Amygdala (tissue), 56 donors: ENCODE measurements around the gene POLK.
A peak's percentile ranks its signal among the peaks of the same experiment; 100 is the strongest.
"Not testable (repeated sequence)": the region's sequence is repeated elsewhere in the genome, so short reads cannot be mapped to it uniquely, and the experiment has no call there.

Experiments used
- DNase-seq, 56 donors: peaks; one replicate each; lab custom pipeline; 2025; lab: John Stamatoyannopoulos, UW

POLK gene

GRCh38 chr5:75509956-75510355 is 1.7 kb upstream of the POLK start:
- DNase-seq, result no peak

- DNase-seq, result peak in 7 of 56 donors; percentile 28 to 49 (median 37)
These were observed 1.3 kb upstream of the POLK start for GRCh38 chr5:75510417-75510835.

GRCh38 chr5:75510836-75511434 is 756 bp upstream of the POLK start:
- DNase-seq, result peak in 41 of 56 donors; percentile 5 to 78 (median 55)

GRCh38 chr5:75512383-75513074 is 838 bp downstream of the POLK start:
- no peak for DNase-seq

GRCh38 chr5:75513841-75514240 is 2.1 kb downstream of the POLK start:
- no peak for DNase-seq

- DNase-seq, result no peak
These were observed 2.6 kb downstream of the POLK start for GRCh38 chr5:75514323-75514722.

- DNase-seq, result no peak
These were observed 8.1 kb downstream of the POLK start for GRCh38 chr5:75519761-75520160.

GRCh38 chr5:75521195-75521594 is 9.5 kb downstream of the POLK start:
- DNase-seq, result no peak

- DNase-seq, result no peak
These were observed 10.3 kb downstream of the POLK start for GRCh38 chr5:75522025-75522424.

- DNase-seq, result no peak
These were observed 10.9 kb downstream of the POLK start for GRCh38 chr5:75522542-75522941.

GRCh38 chr5:75523275-75523674 is 11.6 kb downstream of the POLK start:
- no peak for DNase-seq

- DNase-seq, result no peak
These were observed 12.4 kb downstream of the POLK start for GRCh38 chr5:75524071-75524470.

GRCh38 chr5:75524591-75524990 is 12.9 kb downstream of the POLK start:
- no peak for DNase-seq

- no peak for DNase-seq
These were observed 13.7 kb downstream of the POLK start for GRCh38 chr5:75525344-75525743.

- DNase-seq, result no peak
These were observed 14.4 kb downstream of the POLK start for GRCh38 chr5:75526070-75526469.

GRCh38 chr5:75529185-75529584 is 17.5 kb downstream of the POLK start:
- no peak for DNase-seq

- DNase-seq, result no peak
These were observed 20.5 kb downstream of the POLK start for GRCh38 chr5:75532190-75532589.

- not testable (repeated sequence) for DNase-seq
These were observed 22.0 kb downstream of the POLK start for GRCh38 chr5:75533716-75534115.

- DNase-seq, result no peak
These were observed 23.0 kb downstream of the POLK start for GRCh38 chr5:75534734-75535133.

- no peak for DNase-seq
These were observed 24.5 kb downstream of the POLK start for GRCh38 chr5:75536147-75536546.

GRCh38 chr5:75536694-75537360 is 25.1 kb downstream of the POLK start:
- DNase-seq, result no peak

GRCh38 chr5:75538211-75538610 is 26.5 kb downstream of the POLK start:
- no peak for DNase-seq
